GM23338 (cell line): ENCODE results near the gene LCN10. TPM values are rescaled to one million over a fixed set of nuclear protein-coding genes. Genes with fewer than 3 reads are reported as not detected.

Experiments
- ATAC-seq: fragments of 200-7000 bp; cut with Tn5 transposase; 3 replicates; pipeline ENCODE4 v1.9.1; 2020
- DNase-seq: peaks from one replicate; pipeline ENCODE4 v3.0.0-alpha.2; 2015; ENCODE audit warnings: low spot score
- H2AFZ ChIP-seq: fragments of 200-600 bp; sonication (generic); 2 replicates; pipeline ENCODE4 v1.8.0; 2016; ENCODE audit warnings: antibody characterized with exemption, mild to moderate bottlenecking, moderate library complexity
- H3F3A ChIP-seq: fragments of 200-600 bp; sonication (generic); replicated peaks from 2 replicates; pipeline ENCODE4 v1.8.0; 2017; ENCODE audit warnings: antibody characterized with exemption, mixed run types, low read depth
- H3K27ac ChIP-seq: fragments of 200-600 bp; sonication (generic); 2 replicates; pipeline ENCODE4 v1.6.1; 2016; ENCODE audit warnings: low read depth
- H3K27me3 ChIP-seq: fragments of 200-600 bp; sonication (generic); 2 replicates; pipeline ENCODE4 v1.8.0; 2016; ENCODE audit warnings: mild to moderate bottlenecking, mixed run types, moderate library complexity; ENCODE audit not compliant: insufficient read depth
- H3K36me3 ChIP-seq: fragments of 200-600 bp; sonication (generic); 2 replicates; pipeline ENCODE4 v1.8.0; 2016; ENCODE audit warnings: mild to moderate bottlenecking; ENCODE audit not compliant: insufficient read depth
- H3K4me1 ChIP-seq: fragments of 200-600 bp; sonication (generic); 2 replicates; pipeline ENCODE4 v1.8.0; 2016; ENCODE audit warnings: mild to moderate bottlenecking, moderate library complexity; ENCODE audit not compliant: insufficient read depth
- H3K4me2 ChIP-seq: fragments of 200-600 bp; sonication (generic); 2 replicates; pipeline ENCODE4 v1.7.1; 2017; ENCODE audit warnings: mixed run types
- H3K4me3 ChIP-seq: fragments of 200-600 bp; sonication (generic); 2 replicates; pipeline ENCODE4 v1.6.1; 2016; ENCODE audit warnings: mixed run types
- H3K79me2 ChIP-seq: fragments of 200-600 bp; sonication (generic); replicated peaks from 2 replicates; pipeline ENCODE4 v1.8.0; 2017; ENCODE audit warnings: mild to moderate bottlenecking; ENCODE audit not compliant: insufficient read depth
- H3K9me2 ChIP-seq: fragments of 200-600 bp; sonication (generic); 2 replicates; pipeline ENCODE4 v1.8.0; 2017; ENCODE audit not compliant: insufficient read depth
- H4K20me1 ChIP-seq: fragments of 200-600 bp; sonication (generic); replicated peaks from 2 replicates; pipeline ENCODE4 v1.8.0; 2017; ENCODE audit warnings: mild to moderate bottlenecking; ENCODE audit not compliant: insufficient read depth
- H3K27ac Mint-ChIP-seq: 2 replicates; pipeline ENCODE4 v1.8.0; 2020; ENCODE audit warnings: inconsistent platforms, mild to moderate bottlenecking, moderate library complexity, mixed read lengths
- H3K27me3 Mint-ChIP-seq: 3 replicates; pipeline ENCODE4 v1.8.0; 2022; ENCODE audit warnings: low read depth, mild to moderate bottlenecking, moderate library complexity, mixed read lengths, inconsistent platforms; ENCODE audit not compliant: insufficient read depth, poor library complexity
- H3K36me3 Mint-ChIP-seq: 3 replicates; pipeline ENCODE4 v1.8.0; 2021; ENCODE audit warnings: low read depth, mild to moderate bottlenecking, inconsistent platforms, moderate library complexity, mixed read lengths
- H3K4me1 Mint-ChIP-seq: 3 replicates; pipeline ENCODE4 v1.8.0; 2020; ENCODE audit warnings: mild to moderate bottlenecking, inconsistent platforms, mixed read lengths
- H3K4me3 Mint-ChIP-seq: 3 replicates; pipeline ENCODE4 v1.8.0; 2021; ENCODE audit warnings: moderate library complexity, mild to moderate bottlenecking, inconsistent platforms, mixed read lengths
- H3K9me3 Mint-ChIP-seq: 3 replicates; pipeline ENCODE4 v1.8.0; 2020; ENCODE audit warnings: moderate library complexity, mild to moderate bottlenecking, inconsistent platforms, mixed read lengths
- CREB1 ChIP-seq: fragments of 250-450 bp; sonication (Bioruptor Pico); IDR thresholded peaks from 2 replicates; pipeline ENCODE4 v1.5.0; 2020; ENCODE audit warnings: low read depth, mild to moderate bottlenecking, moderate library complexity
- CTCF ChIP-seq, 2 experiments: fragments of 200-600 bp in 1 of 2; sonication (generic) in 1 of 2; conservative IDR thresholded peaks; 2 replicates each; pipeline versions ENCODE4 v1.5.1 to v1.6.1; 2016 to 2017; ENCODE audit warnings: antibody characterized with exemption in 2 of 2, low read depth in 2 of 2, mild to moderate bottlenecking in 2 of 2, moderate library complexity in 1 of 2
- ETS1 ChIP-seq: IDR thresholded peaks from 2 replicates; pipeline ENCODE4 v1.6.1; 2016; ENCODE audit warnings: antibody characterized with exemption
- EZH2 ChIP-seq: fragments of 200-600 bp; sonication (generic); IDR thresholded peaks from one replicate; pipeline ENCODE4 v1.8.0; 2017; ENCODE audit warnings: antibody characterized with exemption, mild to moderate bottlenecking, low read depth; ENCODE audit not compliant: unreplicated experiment
- EZH2phosphoT487 ChIP-seq: fragments of 200-600 bp; sonication (generic); IDR thresholded peaks from one replicate; pipeline ENCODE4 v1.8.1; 2018; ENCODE audit warnings: antibody characterized with exemption; ENCODE audit not compliant: unreplicated experiment
- JUNB ChIP-seq: IDR thresholded peaks from one replicate; pipeline ENCODE4 v1.6.1; 2016; ENCODE audit warnings: antibody characterized with exemption; ENCODE audit not compliant: unreplicated experiment
- NANOG ChIP-seq: IDR thresholded peaks from 2 replicates; pipeline ENCODE4 v1.6.1; 2016; ENCODE audit warnings: antibody characterized with exemption, borderline replicate concordance
- POLR2AphosphoS5 ChIP-seq: IDR thresholded peaks from 2 replicates; pipeline ENCODE4 v1.6.1; 2016; ENCODE audit warnings: antibody characterized with exemption, low read depth
- REST ChIP-seq: IDR thresholded peaks from one replicate; pipeline ENCODE4 v1.6.1; 2018; ENCODE audit warnings: antibody characterized with exemption; ENCODE audit not compliant: unreplicated experiment
- STAT1 ChIP-seq: IDR thresholded peaks from one replicate; pipeline ENCODE4 v1.6.1; 2016; ENCODE audit warnings: antibody characterized with exemption; ENCODE audit not compliant: unreplicated experiment
- ZNF114 ChIP-seq: fragments of 250-450 bp; sonication (Bioruptor Pico); IDR thresholded peaks from 2 replicates; pipeline ENCODE4 v1.5.0; 2020; ENCODE audit warnings: mild to moderate bottlenecking, moderate library complexity
- ZNF331 ChIP-seq: fragments of 250-450 bp; sonication (Bioruptor Pico); IDR thresholded peaks from 2 replicates; pipeline ENCODE4 v1.5.0; 2020; ENCODE audit warnings: low read depth, mild to moderate bottlenecking, moderate library complexity
- ZNF462 ChIP-seq: fragments of 250-450 bp; sonication (Bioruptor Pico); IDR thresholded peaks from 2 replicates; pipeline ENCODE4 v1.5.0; 2020; ENCODE audit warnings: mild to moderate bottlenecking, moderate library complexity
- polyA plus RNA-seq: library from polyadenylated mRNA; unstranded; fragments of >200 nt; fragmentation: Nextera tagmentation; extraction: Ambion mirVana; gene quantifications from 2 replicates; pipeline ENCODE4 v1.2.1, GENCODE V29; 2016
- total RNA-seq: library from RNA; depleted of rRNA; stranded (reverse); fragments of >200 nt; shearing (Covaris generic); gene quantifications from 2 replicates; pipeline ENCODE4 v1.2.3, GENCODE V29; 2014

The LCN10 gene
- total and polyA plus RNA-seq, 2 experiments from 2014 or later: 0.45 to 0.74 TPM

- no peak overlapping the region for H3K27ac Mint-ChIP-seq
- Histone ChIP-seq H2AFZ (peak overlapping the region; percentile 80; the same call in 1 of the 2 replicates), H3K4me1 (no peaks in the 10 kb centered on the region), H3K27me3 (no peaks in the 10 kb centered on the region), H3K79me2 (no peaks in the 10 kb centered on the region), H4K20me1 (no peaks in the 10 kb centered on the region), H3K4me3 (peak overlapping the region; percentile 51), H3K27ac (no peak overlapping the region), H3K4me2 (peak overlapping the region; percentile 76; the same call in 1 of the 2 replicates), H3K9me2 (no peaks in the 10 kb centered on the region), H3F3A (0 out of 2 replicates have a peak, but pooled peaks cover 5% of the 10 kb centered on the region), H3K36me3 (no peaks in the 10 kb centered on the region)
- H3K9me3 Mint-ChIP-seq: peaks cover 13% of the 10 kb centered on the region
- no peak overlapping the region for H3K4me3 Mint-ChIP-seq
- peaks cover 13% of the 10 kb centered on the region for H3K4me1 Mint-ChIP-seq
- peaks cover 8% of the 10 kb centered on the region for H3K27me3 Mint-ChIP-seq
- TF ChIP-seq JUNB (no peak), EZH2phosphoT487 (no peak), ZNF114 (CRISPR knock-in tag) (no peak), ETS1 (no peak), NANOG (no peak), REST (no peak), STAT1 (no peak), CTCF (conservative IDR thresholded peaks at IDR 0.05; ENCODE audit: low read depth in 2 of 2) (no peak), ZNF331 (CRISPR knock-in tag) (no peak), EZH2 (no peak), CREB1 (CRISPR knock-in tag) (no peak), POLR2AphosphoS5 (no peak), ZNF462 (no peak)
- no peak for DNase-seq
- ATAC-seq: no peak
- peaks cover 3% of the 10 kb centered on the region; the same call in 2 of the 3 replicates for H3K36me3 Mint-ChIP-seq
These were observed 20.9 kb upstream of the LCN10 start for GRCh38 chr9:136763649-136764035.
